ENCODE measurements around the gene PATJ.
"Not testable (repeated sequence)": the region's sequence is repeated elsewhere in the genome, so short reads cannot be mapped to it uniquely, and the experiment has no call there.

Gene PATJ, protein sequence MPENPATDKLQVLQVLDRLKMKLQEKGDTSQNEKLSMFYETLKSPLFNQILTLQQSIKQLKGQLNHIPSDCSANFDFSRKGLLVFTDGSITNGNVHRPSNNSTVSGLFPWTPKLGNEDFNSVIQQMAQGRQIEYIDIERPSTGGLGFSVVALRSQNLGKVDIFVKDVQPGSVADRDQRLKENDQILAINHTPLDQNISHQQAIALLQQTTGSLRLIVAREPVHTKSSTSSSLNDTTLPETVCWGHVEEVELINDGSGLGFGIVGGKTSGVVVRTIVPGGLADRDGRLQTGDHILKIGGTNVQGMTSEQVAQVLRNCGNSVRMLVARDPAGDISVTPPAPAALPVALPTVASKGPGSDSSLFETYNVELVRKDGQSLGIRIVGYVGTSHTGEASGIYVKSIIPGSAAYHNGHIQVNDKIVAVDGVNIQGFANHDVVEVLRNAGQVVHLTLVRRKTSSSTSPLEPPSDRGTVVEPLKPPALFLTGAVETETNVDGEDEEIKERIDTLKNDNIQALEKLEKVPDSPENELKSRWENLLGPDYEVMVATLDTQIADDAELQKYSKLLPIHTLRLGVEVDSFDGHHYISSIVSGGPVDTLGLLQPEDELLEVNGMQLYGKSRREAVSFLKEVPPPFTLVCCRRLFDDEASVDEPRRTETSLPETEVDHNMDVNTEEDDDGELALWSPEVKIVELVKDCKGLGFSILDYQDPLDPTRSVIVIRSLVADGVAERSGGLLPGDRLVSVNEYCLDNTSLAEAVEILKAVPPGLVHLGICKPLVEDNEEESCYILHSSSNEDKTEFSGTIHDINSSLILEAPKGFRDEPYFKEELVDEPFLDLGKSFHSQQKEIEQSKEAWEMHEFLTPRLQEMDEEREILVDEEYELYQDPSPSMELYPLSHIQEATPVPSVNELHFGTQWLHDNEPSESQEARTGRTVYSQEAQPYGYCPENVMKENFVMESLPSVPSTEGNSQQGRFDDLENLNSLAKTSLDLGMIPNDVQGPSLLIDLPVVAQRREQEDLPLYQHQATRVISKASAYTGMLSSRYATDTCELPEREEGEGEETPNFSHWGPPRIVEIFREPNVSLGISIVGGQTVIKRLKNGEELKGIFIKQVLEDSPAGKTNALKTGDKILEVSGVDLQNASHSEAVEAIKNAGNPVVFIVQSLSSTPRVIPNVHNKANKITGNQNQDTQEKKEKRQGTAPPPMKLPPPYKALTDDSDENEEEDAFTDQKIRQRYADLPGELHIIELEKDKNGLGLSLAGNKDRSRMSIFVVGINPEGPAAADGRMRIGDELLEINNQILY (N-terminal part only)

DNA sequence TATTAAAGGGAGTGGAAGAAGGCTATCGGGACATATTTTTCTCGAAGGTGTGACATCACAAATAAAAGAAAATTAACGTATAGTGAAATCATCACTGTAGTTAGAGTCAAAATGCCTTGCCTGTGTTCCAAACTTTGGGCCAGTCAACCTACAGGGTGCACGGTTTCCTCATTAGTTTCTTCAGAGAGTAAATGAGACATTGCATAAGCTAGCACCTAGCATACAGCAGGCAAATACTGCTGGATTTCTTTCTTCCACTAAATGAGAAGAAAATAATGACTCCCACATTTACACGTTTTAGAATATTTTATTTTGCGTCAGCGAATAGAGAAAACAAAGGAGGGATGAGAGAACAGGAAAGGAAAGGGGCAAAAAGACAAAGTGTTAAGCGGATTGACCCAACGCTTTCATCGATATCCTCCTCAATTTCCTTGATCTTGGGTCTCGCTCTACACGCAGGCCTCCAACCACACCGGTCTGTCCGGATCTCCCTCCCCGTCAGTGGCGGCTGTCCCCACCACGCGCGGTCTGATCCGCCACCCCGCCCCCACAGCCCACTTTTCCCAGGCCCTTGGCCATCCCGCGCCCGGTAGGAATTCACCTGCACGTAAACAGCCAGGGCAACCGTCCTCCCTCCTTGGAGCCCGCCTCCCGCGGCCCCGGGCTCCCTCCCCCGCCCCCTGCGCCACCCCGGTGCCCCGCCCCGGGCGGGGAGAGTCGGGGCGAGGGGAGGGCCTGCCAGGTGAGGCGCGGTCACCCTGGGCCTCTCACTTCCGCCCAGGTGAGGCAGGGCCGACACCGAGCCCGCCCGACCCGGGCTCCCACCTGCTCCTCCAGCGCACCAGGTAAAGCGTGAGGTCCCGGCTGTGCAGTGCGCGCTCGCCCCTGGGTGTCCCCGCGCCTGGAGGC, at the start of gene PATJ:
TSS of gene PATJ (plus strand) at position 770 of the 909 bp plus-strand sequence. CDS start 20,413 bp downstream, outside the sequence.
- DNase-seq, result peak; percentile 45

GRCh38 chr1:61699911-61700851, 42.1 kb upstream of the PATJ start:
- DNase-seq, result no peak

DNA sequence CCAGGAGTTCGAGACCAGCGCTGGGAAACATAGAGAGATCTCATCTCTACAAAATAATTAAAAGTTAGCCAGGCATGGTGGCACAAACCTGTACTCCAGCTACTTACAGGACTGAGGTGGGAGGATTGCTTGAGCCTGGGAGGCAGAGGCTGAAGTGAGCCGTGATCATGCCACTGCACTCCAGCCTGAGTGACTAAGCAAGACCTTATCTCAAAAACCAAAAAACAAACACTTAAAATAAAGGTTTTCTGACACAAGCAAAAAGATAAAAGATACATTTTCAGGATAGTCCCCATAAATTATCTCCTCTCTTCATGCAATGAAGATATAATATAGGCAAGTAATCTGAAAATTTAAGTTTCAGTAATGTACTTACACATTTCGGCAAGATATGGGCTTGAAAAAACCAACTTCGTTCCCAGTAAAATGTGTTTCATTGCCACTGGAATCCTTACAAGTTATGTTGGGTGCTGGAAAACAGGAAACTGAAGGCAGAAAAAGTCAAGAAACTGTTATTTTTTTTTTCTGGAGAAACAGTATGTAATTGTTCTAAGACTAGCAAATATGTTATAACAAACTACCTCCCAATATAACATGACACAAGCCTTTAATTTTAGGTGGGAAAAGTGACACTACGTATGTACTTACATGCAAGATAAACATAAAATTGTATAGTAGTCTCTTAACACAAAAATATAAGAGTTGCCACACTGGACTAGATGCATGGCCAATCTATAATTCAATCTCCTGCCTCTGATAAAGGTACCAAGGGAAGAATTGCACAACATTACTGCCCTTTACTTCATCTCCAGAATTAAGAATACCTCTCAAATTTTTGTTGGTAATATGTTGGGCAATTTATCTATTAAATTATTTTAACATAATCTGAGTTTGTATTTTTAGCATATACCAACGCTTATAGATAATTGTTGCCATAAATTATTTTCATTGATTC, 33.0 kb upstream of the PATJ start:
- DNase-seq, result peak; percentile 73

GRCh38 chr1:61709908-61710289, 32.4 kb upstream of the PATJ start:
- DNase-seq, result peak; percentile 22

DNA sequence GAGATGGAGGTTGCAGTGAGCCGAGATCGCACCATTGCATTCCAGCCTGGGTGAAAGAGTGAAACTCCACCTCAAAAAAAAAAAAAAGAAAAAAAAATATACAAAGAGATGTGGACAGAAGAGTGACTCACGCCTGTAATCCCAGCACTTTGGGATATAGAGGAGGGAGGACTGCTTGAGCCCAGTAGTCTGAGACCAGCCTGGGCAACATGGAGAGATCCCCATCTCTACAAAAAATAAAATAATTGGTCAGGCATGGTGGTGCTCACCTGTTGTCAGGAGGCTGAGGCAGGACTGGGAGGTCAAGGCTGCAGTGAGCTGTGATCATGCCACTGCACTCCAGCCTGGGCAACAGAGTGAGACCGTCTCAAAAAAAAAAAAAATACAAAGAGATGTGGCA, 31.0 kb upstream of the PATJ start:
- DNase-seq, result not testable (repeated sequence)

DNA sequence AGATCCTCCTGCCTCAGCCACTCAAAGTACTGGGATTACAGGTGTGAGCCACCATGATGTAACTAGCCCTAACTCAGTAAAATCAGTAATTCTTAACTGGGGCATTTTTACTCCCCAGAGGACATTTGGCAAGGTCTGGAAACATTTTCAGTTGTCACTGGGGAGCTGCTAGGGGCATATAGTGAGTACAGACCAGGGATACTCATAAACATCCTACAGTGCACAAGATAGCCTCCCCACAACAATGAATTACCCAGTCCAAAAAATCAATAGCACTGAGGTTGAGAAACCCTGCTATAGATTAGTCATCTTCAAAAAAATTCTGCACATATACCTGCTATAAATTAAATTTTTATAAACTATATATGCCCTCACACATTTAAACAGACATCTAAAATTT, 30.3 kb upstream of the PATJ start:
- no peak for DNase-seq

DNA sequence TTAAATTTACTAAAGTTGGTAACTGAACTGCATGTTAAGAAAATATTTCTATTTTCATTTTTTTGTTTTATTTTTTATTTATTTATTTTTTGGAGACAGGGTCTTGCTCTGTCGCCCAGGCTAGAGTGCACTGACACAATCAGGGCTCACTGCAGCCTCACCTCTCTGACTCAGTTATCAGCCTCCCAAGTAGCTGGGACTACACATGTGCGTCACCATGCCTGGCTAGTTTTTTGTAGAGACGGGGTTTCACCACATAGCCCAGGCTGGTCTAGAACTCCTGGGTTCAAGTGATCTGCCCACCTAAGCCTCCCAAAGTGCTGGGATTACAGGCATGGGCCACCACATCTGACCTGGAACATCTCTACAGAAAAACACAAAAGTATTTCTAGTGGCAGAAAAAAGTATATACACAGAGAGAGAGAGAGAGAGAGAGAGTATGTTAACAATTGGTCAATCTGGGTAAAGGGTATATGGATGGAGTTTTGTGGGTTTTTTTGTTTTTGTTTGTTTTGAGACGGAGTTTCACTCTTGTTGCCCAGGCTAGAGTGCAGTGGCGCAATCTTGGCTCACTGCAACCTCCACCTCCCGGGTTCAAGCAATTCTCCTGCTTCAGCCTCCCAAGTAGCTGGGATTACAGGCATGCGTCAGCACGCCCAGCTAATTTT, 23.1 kb upstream of the PATJ start:
- DNase-seq, result not testable (repeated sequence)

DNA sequence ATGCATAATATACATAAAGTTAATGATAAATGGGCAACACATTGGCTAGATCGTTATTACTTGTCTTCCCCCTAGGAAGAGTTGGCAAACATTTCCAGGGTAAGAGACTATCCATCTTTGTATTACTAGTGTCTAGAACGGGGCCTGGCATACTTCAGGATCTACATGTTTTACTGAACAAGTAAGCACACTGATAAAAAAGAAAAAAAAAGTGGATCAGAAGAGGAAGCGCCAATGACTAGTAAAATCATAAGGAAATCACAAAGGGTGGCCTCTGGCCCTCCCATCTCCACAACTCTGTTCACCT, 17.8 kb upstream of the PATJ start:
- peak; percentile 54 for DNase-seq

DNA sequence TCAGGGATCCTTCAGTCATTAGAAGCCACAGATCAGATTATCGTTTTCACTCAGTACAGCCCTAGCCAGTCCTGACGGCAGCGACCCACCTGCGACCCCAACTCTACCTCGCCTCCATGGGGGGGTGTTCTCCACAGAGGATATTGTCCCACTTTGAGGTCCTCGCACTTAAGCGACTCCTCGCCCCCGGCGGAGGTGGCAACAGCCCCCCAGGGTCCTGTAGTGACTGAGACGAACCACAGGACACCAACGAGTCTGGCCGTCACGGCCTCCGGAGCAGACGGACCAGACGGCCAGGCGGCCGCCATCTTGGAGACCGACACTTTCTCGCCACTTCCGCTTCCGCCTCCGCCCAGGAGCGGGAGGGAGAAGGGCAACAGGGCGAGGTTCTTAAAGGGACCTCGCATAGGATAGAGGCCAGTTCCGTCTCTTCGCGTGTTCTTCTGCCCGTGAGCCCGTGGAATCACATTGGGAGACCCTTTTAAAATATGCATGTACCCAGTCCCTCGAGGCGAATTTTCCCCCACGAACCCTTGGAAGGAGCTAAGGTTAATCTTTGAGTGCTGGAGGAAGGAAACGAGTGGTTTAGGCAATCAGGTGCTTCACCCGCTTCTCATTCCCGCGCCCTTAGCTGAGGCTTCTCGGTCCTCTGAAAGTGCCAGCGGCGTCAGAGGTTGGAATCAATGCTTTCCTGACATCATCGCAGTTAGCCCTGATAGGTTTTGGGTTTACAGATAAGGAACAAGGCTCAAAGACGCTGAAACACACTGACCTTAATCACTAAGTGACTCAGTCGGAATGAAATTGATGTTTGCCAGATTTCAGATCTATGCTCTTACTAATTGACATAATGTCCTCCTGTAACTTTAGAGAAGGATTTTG, 17.2 kb upstream of the PATJ start, which contains the start of gene TM2D1:
TSS of gene TM2D1 (minus strand) at position 329 of the 882 bp plus-strand sequence. CDS start at position 308, 21 bp downstream.
- peak; percentile 97 for DNase-seq

GRCh38 chr1:61727544-61727943, 14.7 kb upstream of the PATJ start:
- DNase-seq, result no peak

DNA sequence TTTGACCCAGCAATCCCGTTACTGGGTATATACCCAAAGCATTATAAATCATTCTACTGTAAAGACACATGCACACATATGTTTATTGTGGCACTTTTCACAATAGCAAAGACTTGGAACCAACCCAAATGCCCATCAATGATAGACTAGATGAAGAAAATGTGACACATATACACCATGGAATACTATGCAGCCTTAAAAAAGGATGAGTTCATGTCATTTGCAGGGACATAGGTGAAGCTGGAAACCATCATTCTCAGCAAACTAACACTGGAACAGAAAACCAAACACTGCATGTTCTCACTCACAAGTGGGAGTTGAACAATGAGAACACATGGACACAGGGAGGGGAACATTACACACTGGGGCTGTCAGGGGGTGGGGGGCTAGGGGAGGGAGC, 11.6 kb upstream of the PATJ start:
- not testable (repeated sequence) for DNase-seq

GRCh38 chr1:61732726-61733125, 9.6 kb upstream of the PATJ start:
- DNase-seq, result no peak

DNA sequence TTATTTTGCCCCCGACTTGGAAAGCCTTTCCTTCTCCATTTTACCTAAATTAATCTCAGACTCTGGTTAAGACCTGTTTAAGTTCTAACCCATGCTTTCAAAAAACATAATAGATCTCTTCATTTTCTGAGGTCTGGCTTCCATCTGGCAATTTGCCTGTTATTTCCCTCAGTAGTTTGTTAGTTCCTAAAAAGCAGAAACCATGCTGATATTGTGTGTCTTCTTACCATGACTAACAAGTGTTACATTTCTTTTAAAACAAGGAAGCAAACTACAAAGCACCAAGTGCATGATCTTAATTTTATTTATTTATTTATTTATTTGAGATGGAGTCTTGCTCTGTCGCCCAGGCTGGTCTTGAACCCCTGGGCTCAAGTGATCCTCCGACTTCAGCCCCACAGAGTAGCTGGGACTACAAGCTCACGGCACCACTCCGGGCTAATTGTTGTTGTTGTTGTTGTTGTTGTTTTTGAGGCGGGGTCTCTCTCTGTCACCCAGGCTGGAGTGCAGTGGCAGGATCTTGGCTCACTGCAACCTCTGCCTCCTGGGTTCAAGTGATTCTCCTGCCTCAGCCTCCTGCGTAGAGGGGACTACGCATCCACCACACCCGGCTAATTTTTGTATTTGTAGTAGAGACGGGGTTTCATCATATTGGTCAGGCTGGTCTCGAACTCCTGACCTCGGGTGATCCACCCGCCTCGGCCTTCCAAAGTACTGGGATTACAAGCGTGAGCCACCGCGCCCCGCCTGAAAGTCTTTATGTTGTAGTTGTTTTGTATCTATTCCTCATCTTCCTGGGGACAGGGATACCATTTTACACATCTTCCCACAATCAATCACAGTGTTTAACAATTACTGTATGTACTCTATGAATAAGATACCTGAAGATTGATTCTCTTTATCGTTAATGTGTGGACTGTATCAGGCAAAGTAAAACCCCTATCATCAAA, 1.3 kb upstream of the PATJ start:
- peak; percentile 49 for DNase-seq

DNA sequence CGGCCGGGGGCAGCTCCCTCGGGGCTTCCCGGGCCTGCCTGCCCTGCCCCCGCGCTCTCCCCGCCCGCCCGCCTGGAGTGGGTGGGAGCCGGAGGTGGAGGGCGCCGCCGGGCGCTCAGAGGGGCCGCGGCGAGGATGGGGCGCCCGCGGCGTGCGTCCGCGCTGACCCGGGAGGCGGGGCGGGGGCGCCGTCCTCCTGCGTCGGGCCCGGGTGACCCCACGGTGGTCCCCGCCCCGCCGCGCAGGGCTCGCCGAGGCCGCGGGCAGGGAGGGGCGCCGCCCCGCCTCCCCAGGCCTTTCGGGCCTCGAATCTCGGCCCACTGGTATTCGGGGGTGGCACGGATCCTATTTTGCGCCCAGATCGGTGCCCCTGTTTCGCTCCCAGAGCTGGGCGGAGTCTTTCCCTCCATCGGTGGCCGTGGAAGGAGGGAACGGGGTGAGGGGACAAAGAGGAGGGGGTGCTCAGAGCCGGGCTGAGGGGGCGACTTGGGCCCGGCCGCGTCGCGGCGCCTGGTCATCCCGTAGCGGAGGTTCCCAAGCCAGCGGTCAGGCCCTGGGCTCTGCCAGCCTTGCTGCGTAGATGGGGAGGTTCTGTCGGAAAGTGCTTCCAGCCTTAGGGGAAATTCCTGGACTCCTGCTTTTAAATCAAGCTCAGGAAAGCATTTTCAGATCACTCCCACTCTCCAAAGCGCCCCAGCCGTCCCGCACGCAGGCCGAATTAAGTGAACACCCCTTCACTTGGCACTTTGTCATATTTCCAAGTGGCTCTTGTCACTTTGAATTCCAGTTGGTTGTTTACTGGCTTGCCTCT, 545 bp downstream of the PATJ start:
- DNase-seq, result peak; percentile 53

DNA sequence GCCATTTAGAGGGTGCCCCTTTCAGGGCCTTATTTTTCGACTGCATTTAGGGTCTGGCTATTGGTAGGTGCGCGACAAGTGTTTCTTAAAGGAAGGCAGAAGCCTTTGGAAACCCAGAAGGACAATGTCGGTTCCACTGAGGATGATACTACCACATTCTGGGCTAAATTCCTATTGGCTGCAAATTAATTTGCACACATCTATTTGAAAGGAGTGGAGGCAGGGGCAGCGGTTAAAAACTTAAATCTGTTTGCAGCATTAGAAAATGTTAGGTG, 1.1 kb downstream of the PATJ start:
- DNase-seq, result no peak

Data from hematopoietic multipotent progenitor cell treated with erythropoietin and hydrocortisone succinate and interleukin-3 and kit ligand, for 4 days (in vitro differentiated cells).